ENCODE measurements around the gene RELT. TPM values are rescaled to one million over a fixed set of nuclear protein-coding genes. Genes with fewer than 3 reads are reported as not detected.

RELT gene
- total and polyA plus RNA-seq, 2 donors (not counting 1 experiment from before 2014, with no cell fraction given) = 71.6 to 92.4 TPM

GRCh38 chr11:73393011-73393380 is 16.8 kb downstream of the RELT start:
- Mint-ChIP-seq H3K9me3 (ENCODE audit: insufficient read depth) (no peaks in the 10 kb centered on the region), H3K4me1 (peaks cover 37% of the 10 kb centered on the region), H3K4me3 (no peak overlapping the region), H3K27ac (peak overlapping the region; percentile 74), H3K27me3 (no peaks in the 10 kb centered on the region)
- Histone ChIP-seq H3K4me2 (replicated peaks; ENCODE audit: low read depth, low read length, poor library complexity, severe bottlenecking) (no peak overlapping the region), H3K79me2 (ENCODE audit: control insufficient read depth, insufficient read depth, low read length) (peaks cover 59% of the 10 kb centered on the region), H3K27me3 (replicated peaks in 1 of 4; ENCODE audit: control extremely low read depth in 1 of 4, control insufficient read depth in 3 of 4, insufficient read depth in 4 of 4, low read length in 3 of 4) (no peaks in the 10 kb centered on the region), H3K4me1 (ENCODE audit: control insufficient read depth in 2 of 2, insufficient read depth in 2 of 2, low read length in 2 of 2) (peaks cover 26 to 43% of the 10 kb centered on the region in 2 donors), H3K36me3 (replicated peaks in 1 of 2; ENCODE audit: control extremely low read depth in 1 of 2, control insufficient read depth in 1 of 2, extremely low read depth in 1 of 2, insufficient read depth in 2 of 2, low read length in 1 of 2) (peaks cover 0 to 82% of the 10 kb centered on the region in 2 experiments), H3K9ac (ENCODE audit: low read length) (no peak overlapping the region), H3K9me3 (ENCODE audit: control extremely low read depth in 1 of 3, control insufficient read depth in 2 of 3, insufficient read depth in 1 of 3, low read length in 2 of 3) (no peaks in the 10 kb centered on the region), H3K27ac (ENCODE audit: low read length in 2 of 2) (peak overlapping the region in 1 of 2 donors; percentile 61), H3K4me3 (ENCODE audit: control extremely low read depth in 1 of 5, extremely low read depth in 1 of 5, insufficient read depth in 1 of 5, low read depth in 2 of 5, low read length in 4 of 5) (no peak overlapping the region), H2AFZ (ENCODE audit: insufficient read depth, low read depth, low read length, poor library complexity, severe bottlenecking) (no peak overlapping the region), H4K20me1 (ENCODE audit: control insufficient read depth, insufficient read depth, low read length, poor library complexity, severe bottlenecking) (peaks cover 82% of the 10 kb centered on the region)
- ChIA-PET POLR2A (interaction anchor here (0.6 to 1.5 kb wide), 4 partner anchors 8 to 205 kb away, joined by 3 to 11 read pairs (median 6); no protein-coding TSS in a partner anchor), CTCF (interaction anchor here (0.7 to 13.9 kb wide), 18 partner anchors 9 to 268 kb away, joined by 3 to 352 read pairs (median 4); partner anchors contain the start of genes ARHGEF17, FAM168A and RELT)
- DNase-seq (no peak), ATAC-seq (ENCODE audit: low read depth) (no peak)
- intact Hi-C loops (cut with micrococcal nuclease) = loop anchor here (1.0 kb wide), 4 partner anchors 10 to 86 kb away; partner anchors contain the start of gene RELT
- TF ChIP-seq, protein P1, sequence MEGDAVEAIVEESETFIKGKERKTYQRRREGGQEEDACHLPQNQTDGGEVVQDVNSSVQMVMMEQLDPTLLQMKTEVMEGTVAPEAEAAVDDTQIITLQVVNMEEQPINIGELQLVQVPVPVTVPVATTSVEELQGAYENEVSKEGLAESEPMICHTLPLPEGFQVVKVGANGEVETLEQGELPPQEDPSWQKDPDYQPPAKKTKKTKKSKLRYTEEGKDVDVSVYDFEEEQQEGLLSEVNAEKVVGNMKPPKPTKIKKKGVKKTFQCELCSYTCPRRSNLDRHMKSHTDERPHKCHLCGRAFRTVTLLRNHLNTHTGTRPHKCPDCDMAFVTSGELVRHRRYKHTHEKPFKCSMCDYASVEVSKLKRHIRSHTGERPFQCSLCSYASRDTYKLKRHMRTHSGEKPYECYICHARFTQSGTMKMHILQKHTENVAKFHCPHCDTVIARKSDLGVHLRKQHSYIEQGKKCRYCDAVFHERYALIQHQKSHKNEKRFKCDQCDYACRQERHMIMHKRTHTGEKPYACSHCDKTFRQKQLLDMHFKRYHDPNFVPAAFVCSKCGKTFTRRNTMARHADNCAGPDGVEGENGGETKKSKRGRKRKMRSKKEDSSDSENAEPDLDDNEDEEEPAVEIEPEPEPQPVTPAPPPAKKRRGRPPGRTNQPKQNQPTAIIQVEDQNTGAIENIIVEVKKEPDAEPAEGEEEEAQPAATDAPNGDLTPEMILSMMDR (IDR thresholded peaks at IDR 0.05) = no peak
- no peak for TF ChIP-seq EZH2 (IDR thresholded peaks at IDR 0.05; ENCODE audit: borderline replicate concordance, insufficient read depth, low read depth, low read length, poor library complexity, severe bottlenecking)
- WGBS (ENCODE audit: insufficient coverage) = 79% methylated on average over 7 of the region's 7 CpGs
